ENCODE data around the gene HIGD1B.

DNA sequence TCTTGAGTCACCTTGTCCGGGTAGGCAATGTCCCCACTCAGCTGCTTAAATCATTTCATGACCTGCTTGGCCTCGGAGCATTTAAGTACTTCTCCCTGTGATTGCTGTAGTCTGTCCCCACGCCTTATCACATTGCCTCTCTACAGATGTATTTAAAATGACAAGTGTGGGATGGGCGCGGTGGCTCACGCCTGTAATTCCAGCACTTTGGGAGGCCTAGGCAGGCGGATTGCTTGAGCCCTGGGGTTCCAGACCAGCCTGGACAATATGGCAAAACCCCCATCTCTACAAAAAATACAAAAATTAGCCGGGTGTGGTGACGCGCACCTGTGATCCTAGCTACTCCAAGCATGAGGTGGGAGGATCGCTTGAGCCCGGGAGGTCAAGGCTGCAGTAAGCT lies 16.3 kb upstream of the HIGD1B start:
- TF ChIP-seq, protein P1, sequence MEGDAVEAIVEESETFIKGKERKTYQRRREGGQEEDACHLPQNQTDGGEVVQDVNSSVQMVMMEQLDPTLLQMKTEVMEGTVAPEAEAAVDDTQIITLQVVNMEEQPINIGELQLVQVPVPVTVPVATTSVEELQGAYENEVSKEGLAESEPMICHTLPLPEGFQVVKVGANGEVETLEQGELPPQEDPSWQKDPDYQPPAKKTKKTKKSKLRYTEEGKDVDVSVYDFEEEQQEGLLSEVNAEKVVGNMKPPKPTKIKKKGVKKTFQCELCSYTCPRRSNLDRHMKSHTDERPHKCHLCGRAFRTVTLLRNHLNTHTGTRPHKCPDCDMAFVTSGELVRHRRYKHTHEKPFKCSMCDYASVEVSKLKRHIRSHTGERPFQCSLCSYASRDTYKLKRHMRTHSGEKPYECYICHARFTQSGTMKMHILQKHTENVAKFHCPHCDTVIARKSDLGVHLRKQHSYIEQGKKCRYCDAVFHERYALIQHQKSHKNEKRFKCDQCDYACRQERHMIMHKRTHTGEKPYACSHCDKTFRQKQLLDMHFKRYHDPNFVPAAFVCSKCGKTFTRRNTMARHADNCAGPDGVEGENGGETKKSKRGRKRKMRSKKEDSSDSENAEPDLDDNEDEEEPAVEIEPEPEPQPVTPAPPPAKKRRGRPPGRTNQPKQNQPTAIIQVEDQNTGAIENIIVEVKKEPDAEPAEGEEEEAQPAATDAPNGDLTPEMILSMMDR (conservative IDR thresholded peaks at IDR 0.05; ENCODE audit: low read length) = no peak
- TF ChIP-seq EZH2phosphoT487 (IDR thresholded peaks at IDR 0.05; ENCODE audit: borderline replicate concordance) = no peak
